Colon (tissue), 2 donors: ENCODE results near the gene ZDBF2.
"Not testable (repeated sequence)": the region's sequence is repeated elsewhere in the genome, so short reads cannot be mapped to it uniquely, and the experiment has no call there.

Experiments used
- FAIRE-seq: peaks from 2 replicates; lab custom pipeline; 2012; peaks lifted over from hg19 to GRCh38; lab: Jason Lieb, UNC
- donor health status: control.
- donor health status: control.

The ZDBF2 gene

GRCh38 chr2:206274434-206275311, at the start of gene ZDBF2:
TSS of gene ZDBF2 (plus strand) at chr2:206274663. CDS start at chr2:206281850, 7,187 bp downstream.
- no peak for FAIRE-seq

GRCh38 chr2:206225435-206226232, 48.8 kb upstream of the ZDBF2 start:
- no peak for FAIRE-seq

GRCh38 chr2:206228636-206229035, 45.8 kb upstream of the ZDBF2 start:
- not testable (repeated sequence) for FAIRE-seq

DNA sequence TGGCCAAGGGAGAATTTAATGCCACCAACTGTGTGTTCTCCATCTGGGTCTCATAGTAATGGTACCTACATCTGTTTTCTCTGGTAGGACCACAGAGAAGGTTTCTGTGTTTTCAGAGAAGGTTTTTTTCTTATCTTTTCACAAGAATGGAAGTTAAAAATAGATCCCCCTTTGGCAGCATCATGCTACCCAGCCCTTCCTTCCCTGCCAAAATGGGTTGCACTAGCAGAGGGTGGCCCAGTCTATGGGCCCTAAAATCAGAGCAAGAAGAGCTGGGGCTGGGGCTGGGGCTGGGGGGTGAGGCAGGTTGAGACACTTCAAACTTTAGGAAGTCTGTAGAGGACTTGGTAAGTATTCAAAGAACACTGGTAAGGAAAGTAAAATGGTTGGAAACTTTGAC, 44.8 kb upstream of the ZDBF2 start:
- FAIRE-seq = no peak

- FAIRE-seq = no peak
Measured at GRCh38 chr2:206230060-206230762, 44.3 kb upstream of the ZDBF2 start.

DNA sequence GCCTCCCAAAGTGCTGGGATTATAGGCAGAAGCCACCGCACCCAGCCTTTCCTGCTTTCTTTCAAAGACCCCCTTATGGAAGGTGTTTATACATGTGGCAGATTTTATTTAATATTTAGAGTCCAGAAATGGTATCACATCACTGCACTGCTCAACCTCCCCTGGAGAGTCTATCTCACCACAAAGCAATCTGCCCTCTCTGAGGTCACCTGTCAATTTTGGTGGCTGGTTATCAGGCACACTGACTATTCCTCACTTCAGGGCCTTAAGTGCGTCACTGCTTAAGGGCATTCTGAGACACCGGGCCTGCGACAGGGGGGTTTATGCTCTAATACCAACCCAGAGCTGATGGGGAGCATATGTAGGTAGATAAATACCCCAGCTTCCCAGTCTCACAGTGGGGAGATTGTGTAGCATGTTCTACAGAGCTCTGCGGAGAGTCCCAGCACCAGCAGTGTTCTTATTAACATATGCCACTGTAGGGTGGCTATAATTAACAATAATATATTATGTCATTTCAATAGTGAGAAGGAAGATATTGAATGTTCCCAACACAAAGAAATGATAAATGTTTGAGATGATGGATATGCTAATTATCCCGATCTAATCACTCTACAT, 42.7 kb upstream of the ZDBF2 start:
- FAIRE-seq = no peak

DNA sequence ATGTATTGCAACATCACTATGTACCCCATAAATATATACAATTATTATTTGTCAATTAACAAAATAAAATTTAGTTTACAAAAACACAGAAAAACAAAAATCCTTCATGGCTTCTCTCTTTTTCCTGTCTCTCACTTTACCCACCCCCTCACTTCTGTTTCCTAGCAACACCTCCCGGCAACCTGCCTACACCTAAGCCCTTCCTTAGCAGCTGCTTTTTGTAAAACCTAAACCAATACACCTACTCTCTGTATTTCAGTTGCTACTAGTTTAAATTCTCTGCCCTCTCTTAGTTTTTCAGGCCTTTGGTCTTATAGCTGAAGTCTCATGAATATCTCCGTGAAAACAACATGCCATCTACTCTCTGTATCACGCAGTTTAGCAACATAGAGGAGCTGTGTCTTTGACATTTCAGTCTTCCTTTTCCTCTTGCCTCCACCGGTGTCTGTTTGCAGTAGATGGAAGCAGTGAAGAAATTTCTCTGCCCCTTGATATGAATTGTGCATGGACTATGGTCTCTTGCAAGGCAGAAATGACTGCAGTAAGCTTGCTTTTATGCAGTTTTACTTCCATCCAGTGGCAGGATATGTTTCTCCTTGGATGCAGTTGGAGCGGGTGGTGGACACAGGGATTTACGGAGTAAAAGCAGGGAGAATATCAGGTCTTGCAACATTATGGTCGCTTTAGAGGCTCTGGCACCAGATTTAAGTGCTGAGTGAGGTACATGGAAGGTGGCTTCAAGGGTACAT, 42.0 kb upstream of the ZDBF2 start:
- no peak for FAIRE-seq

DNA sequence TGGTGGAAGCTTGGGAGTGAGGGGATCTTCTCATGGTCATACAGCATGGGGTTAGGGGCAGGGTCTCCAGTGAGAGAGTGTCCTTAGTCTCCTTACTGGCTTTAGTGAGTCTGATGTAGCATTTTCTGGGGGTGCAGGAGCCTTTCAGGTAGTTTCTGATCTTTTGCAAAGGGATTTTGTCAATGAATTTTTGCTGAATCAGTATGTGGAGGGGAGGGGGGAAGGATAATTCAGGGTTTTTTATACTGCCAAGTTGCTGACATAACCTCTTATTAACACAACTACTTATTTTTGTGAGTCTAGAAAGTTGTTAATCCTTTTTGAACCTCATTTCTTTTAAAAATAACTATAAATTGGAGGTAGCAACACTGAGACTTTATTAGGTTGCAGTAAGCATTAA, 35.3 kb upstream of the ZDBF2 start:
- no peak for FAIRE-seq

DNA sequence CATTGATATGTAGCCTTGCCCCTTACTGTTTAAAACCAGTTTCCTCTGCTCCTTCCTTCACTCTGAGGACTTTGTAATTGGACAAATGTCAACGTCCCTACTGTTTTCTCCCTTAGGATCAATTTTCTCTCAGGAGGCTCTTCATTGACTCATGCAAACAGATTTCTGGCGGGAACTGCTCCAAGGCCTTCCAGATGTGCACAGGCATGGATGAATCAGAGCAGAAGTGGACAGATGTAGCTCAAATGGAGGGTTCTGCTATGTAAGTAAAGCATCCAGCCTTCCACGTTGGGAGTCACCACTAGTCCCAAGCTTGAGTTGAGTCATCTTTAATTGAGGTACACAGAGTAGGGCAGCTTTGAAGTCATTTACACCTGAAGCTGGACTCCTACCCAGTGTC, 34.1 kb upstream of the ZDBF2 start:
- FAIRE-seq = no peak

- no peak for FAIRE-seq
Measured at GRCh38 chr2:206241736-206242135, 32.7 kb upstream of the ZDBF2 start.

GRCh38 chr2:206245265-206245672, 29.2 kb upstream of the ZDBF2 start:
- no peak for FAIRE-seq

GRCh38 chr2:206250041-206250897, 24.2 kb upstream of the ZDBF2 start:
- FAIRE-seq = no peak

- no peak for FAIRE-seq
Measured at GRCh38 chr2:206253125-206253776, 21.2 kb upstream of the ZDBF2 start.

DNA sequence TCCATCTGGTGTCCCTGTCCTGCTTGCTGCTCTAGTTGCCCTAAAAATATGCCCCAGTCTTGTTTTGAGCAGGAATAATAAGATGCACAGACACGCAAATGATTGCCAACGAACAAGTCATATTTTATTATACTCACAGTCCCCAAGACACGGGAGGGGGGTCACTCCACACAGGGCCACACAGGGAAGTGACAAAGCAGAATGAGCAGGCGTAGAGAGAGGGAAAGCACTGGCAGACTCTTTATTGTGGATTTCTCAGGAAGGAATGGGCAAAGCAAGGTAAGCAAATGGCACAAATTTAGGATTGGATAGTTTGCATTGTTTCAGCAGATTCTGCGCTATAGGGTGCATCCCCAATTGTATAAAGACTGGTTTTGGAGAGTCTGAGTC, 20.7 kb upstream of the ZDBF2 start:
- FAIRE-seq = no peak

GRCh38 chr2:206255003-206255402, 19.5 kb upstream of the ZDBF2 start:
- no peak for FAIRE-seq

- FAIRE-seq = no peak
Measured at GRCh38 chr2:206256706-206257205, 17.7 kb upstream of the ZDBF2 start.

DNA sequence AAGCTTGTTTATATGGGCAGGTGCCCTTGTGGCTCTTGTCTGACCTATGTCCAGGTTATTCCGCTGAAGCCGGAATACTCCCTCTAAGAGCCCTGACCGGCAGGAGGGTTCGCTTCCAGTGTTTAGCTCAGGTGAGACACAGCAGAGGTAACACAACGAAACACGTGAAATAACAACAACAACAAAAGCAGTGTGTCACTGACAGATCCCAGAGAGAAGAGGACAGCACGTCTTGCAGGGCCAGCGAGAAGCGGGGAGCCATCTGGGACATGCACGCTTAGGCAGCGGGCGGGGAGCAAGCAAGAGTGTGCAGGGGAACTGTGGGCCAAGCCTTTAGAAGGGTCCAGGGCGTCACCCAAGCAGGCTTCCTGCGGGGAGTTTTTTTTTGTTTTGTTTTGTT, 17.1 kb upstream of the ZDBF2 start:
- FAIRE-seq = no peak

DNA sequence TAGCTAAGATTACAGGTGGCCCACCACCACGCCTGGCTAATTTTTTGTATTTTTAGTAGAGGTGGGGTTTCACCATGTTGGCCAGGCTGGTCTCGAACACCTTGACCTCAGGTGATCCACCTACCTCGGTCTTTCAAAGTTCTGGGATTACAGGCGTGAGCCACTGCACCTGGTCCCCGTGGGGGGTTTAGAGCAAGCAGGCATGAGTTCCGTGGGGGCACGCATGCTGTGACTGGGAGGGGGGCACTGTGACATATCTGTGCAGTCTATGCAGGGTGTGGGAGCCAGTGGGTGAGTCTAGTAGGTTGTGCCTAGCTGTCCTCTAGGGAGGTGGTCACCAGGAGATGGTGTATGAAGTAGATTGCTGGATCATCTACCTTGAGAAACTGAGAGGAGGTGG, 16.6 kb upstream of the ZDBF2 start:
- no peak for FAIRE-seq

DNA sequence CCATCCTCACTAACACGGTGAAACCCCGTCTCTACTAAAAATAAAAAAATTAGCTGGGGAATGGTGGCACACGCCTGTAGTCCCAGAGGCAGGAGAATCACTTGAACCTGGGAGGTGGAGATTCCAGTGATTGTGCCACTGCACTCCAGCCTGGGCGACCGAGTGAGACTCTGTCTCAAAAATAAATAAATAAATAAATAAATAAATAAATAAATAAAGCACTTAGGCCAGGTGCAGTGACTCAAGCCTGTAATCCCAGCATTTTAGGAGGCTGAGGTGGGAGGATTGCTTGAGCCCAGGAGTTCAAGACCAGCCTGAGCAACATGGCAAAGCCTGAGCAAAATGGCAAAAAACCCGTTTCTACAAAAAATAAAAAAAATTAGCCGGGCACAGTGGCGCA, 15.8 kb upstream of the ZDBF2 start:
- FAIRE-seq = not testable (repeated sequence)
